C4-2B (cell line): Measurements from ENCODE around the gene CFAP119.

Experiments used
- CTCF ChIP-seq: fragments of 450-650 bp; conservative IDR thresholded peaks from 2 replicates; pipeline ENCODE4 v1.5.1; 2017; ENCODE audit warnings: mild to moderate bottlenecking
- ZFX ChIP-seq: fragments of 450-650 bp; IDR thresholded peaks from 2 replicates; pipeline ENCODE4 v1.6.1; 2017

GRCh38 chr16:30737794-30738648, 23.8 kb downstream of the CFAP119 start:
- no peak for TF ChIP-seq CTCF
- TF ChIP-seq ZFX, result no peak
